ENCODE results near the gene FAM219A.

DNA sequence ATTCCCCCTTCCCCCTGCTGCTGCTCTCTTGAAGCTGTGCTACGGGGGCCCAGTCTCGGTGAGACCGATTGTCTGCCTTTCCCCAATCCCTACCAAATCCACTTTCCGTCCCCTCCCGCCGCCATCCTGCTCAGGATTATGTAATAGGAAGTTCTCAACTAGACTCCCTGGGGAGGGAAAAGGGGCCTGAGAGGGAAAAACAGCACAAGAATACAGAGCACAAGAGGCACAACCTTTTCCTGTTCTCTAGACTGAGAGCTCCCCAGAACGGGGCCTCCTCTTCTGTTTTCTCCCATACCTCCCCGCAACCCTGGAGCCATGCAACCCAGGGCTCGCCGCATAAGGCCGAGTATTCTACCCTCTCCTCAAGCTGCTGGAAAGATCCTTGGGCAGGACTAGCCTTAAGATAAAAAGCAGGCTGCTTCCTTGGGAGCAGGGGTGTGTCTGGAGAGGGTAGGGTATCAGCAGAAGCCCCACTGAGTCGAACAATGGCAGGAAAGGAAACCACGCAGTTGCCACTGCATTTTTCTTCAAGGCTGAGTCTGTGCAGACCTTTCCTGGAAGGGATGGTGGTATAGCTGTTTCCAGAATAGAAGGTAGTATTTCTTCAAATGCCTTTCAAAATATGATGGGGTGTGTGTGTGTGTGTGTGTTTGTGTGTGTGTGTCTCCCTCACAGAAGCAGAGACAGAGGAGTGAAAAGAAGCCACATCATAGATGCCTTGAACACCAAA lies 94.6 kb downstream of the FAM219A start:
- TF ChIP-seq, protein P1, sequence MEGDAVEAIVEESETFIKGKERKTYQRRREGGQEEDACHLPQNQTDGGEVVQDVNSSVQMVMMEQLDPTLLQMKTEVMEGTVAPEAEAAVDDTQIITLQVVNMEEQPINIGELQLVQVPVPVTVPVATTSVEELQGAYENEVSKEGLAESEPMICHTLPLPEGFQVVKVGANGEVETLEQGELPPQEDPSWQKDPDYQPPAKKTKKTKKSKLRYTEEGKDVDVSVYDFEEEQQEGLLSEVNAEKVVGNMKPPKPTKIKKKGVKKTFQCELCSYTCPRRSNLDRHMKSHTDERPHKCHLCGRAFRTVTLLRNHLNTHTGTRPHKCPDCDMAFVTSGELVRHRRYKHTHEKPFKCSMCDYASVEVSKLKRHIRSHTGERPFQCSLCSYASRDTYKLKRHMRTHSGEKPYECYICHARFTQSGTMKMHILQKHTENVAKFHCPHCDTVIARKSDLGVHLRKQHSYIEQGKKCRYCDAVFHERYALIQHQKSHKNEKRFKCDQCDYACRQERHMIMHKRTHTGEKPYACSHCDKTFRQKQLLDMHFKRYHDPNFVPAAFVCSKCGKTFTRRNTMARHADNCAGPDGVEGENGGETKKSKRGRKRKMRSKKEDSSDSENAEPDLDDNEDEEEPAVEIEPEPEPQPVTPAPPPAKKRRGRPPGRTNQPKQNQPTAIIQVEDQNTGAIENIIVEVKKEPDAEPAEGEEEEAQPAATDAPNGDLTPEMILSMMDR (IDR thresholded peaks at IDR 0.05): no peak
- TF ChIP-seq POLR2A (IDR thresholded peaks at IDR 0.05): no peak

Data from esophagus squamous epithelium (tissue), 4 donors.